GM18499 (cell line): ENCODE measurements around the gene SKI.

Source experiments
- ATAC-seq: cut with Tn5 transposase; IDR thresholded peaks from one replicate; pipeline ENCODE4 v1.9.1; 2021; ENCODE audit warnings: moderate number of reproducible peaks; ENCODE audit not compliant: insufficient read depth, unreplicated experiment

The SKI gene

GRCh38 chr1:2193514-2194281, 34.4 kb upstream of the SKI start:
- no peak for ATAC-seq

GRCh38 chr1:2194319-2194897, 33.7 kb upstream of the SKI start, which contains the start of gene FAAP20:
FAAP20 (minus strand) TSS chr1:2194772; CDS start chr1:2194749, 23 bp downstream.
- ATAC-seq = no peak

- no peak for ATAC-seq
Measured at GRCh38 chr1:2194898-2195673, 33.0 kb upstream of the SKI start.

GRCh38 chr1:2195785-2196184, 32.3 kb upstream of the SKI start:
- ATAC-seq = no peak

- no peak for ATAC-seq
Measured at GRCh38 chr1:2196901-2197638, 31.0 kb upstream of the SKI start.

GRCh38 chr1:2197707-2198165, 30.4 kb upstream of the SKI start:
- no peak for ATAC-seq

- no peak for ATAC-seq
Measured at GRCh38 chr1:2198571-2198970, 29.5 kb upstream of the SKI start.

- ATAC-seq = no peak
Measured at GRCh38 chr1:2199042-2199810, 28.9 kb upstream of the SKI start.

GRCh38 chr1:2200308-2200943, 27.7 kb upstream of the SKI start:
- no peak for ATAC-seq

- ATAC-seq = no peak
Measured at GRCh38 chr1:2201062-2201461, 27.1 kb upstream of the SKI start.

GRCh38 chr1:2202008-2202575, 26.0 kb upstream of the SKI start:
- ATAC-seq = no peak

- ATAC-seq = no peak
Measured at GRCh38 chr1:2202843-2203601, 25.1 kb upstream of the SKI start.

- no peak for ATAC-seq
Measured at GRCh38 chr1:2203671-2204414, 24.3 kb upstream of the SKI start.

GRCh38 chr1:2204415-2205190, 23.5 kb upstream of the SKI start:
- ATAC-seq = no peak

GRCh38 chr1:2205191-2205952, 22.7 kb upstream of the SKI start:
- no peak for ATAC-seq

GRCh38 chr1:2206813-2207487, 21.2 kb upstream of the SKI start:
- no peak for ATAC-seq
